Central memory CD8-positive, alpha-beta T cell (primary cell): ENCODE results near the gene PDGFRB.

Experiments used
- ATAC-seq: fragments of 150-1000 bp; cut with Tn5 transposase; replicated peaks from 2 replicates; pipeline ENCODE4 v1.10.0; 2022; ENCODE audit warnings: mild to moderate bottlenecking, moderate FRiP score, moderate number of reproducible peaks; ENCODE audit not compliant: poor library complexity, severe bottlenecking; ENCODE audit errors: extremely low read depth
- DNase-seq, 2 donors: peaks; one replicate each; pipeline ENCODE4 v3.0.0; 2021; ENCODE audit warnings: low spot score in 2 of 2
- H3K27ac Mint-ChIP-seq: one replicate; pipeline ENCODE4 v1.8.0; 2022; ENCODE audit warnings: low read depth, mild to moderate bottlenecking, moderate library complexity, mixed read lengths
- H3K27me3 Mint-ChIP-seq: one replicate; pipeline ENCODE4 v1.8.0; 2022; ENCODE audit warnings: mixed read lengths
- H3K36me3 Mint-ChIP-seq: one replicate; pipeline ENCODE4 v1.8.0; 2022; ENCODE audit warnings: mild to moderate bottlenecking, moderate library complexity, mixed read lengths; ENCODE audit not compliant: insufficient read depth
- H3K4me1 Mint-ChIP-seq: one replicate; pipeline ENCODE4 v1.8.0; 2022; ENCODE audit warnings: mixed read lengths
- H3K4me3 Mint-ChIP-seq: one replicate; pipeline ENCODE4 v1.8.0; 2022; ENCODE audit warnings: mild to moderate bottlenecking, moderate library complexity, mixed read lengths
- H3K9me3 Mint-ChIP-seq: one replicate; pipeline ENCODE4 v1.8.0; 2022; ENCODE audit warnings: mixed read lengths

The PDGFRB gene

GRCh38 chr5:150136305-150137167 lies 19.1 kb downstream of the PDGFRB start:
- H3K27ac Mint-ChIP-seq: no peak overlapping the region
- no peaks in the 10 kb centered on the region for H3K4me1 Mint-ChIP-seq
- DNase-seq (no peak), ATAC-seq (no peak)
- H3K4me3 Mint-ChIP-seq: no peak overlapping the region
- H3K9me3 Mint-ChIP-seq: no peaks in the 10 kb centered on the region
- H3K36me3 Mint-ChIP-seq: no peaks in the 10 kb centered on the region
- H3K27me3 Mint-ChIP-seq: peaks cover 25% of the 10 kb centered on the region

- H3K36me3 Mint-ChIP-seq: no peaks in the 10 kb centered on the region
- ATAC-seq (no peak), DNase-seq (no peak)
- no peak overlapping the region for H3K4me3 Mint-ChIP-seq
- peaks cover 25% of the 10 kb centered on the region for H3K27me3 Mint-ChIP-seq
- H3K9me3 Mint-ChIP-seq: no peaks in the 10 kb centered on the region
- H3K27ac Mint-ChIP-seq: no peak overlapping the region
- peaks cover 7% of the 10 kb centered on the region for H3K4me1 Mint-ChIP-seq
These were observed 19.9 kb downstream of the PDGFRB start for GRCh38 chr5:150135557-150136304.

- H3K4me1 Mint-ChIP-seq: peaks cover 17% of the 10 kb centered on the region
These were observed 21.5 kb downstream of the PDGFRB start for GRCh38 chr5:150134198-150134588.

GRCh38 chr5:150133581-150134197 lies 22.0 kb downstream of the PDGFRB start:
- Mint-ChIP-seq H3K27ac (no peak overlapping the region), H3K4me1 (peaks cover 17% of the 10 kb centered on the region), H3K36me3 (no peaks in the 10 kb centered on the region), H3K4me3 (no peak overlapping the region), H3K9me3 (no peaks in the 10 kb centered on the region), H3K27me3 (peaks cover 25% of the 10 kb centered on the region)
- DNase-seq: no peak
- ATAC-seq: no peak

More at GRCh38 chr5:150134198-150134588, 21.5 kb downstream of the PDGFRB start:
- ATAC-seq: no peak
- Mint-ChIP-seq H3K9me3 (no peaks in the 10 kb centered on the region), H3K27ac (no peak overlapping the region), H3K4me3 (no peak overlapping the region), H3K36me3 (no peaks in the 10 kb centered on the region), H3K27me3 (peaks cover 25% of the 10 kb centered on the region)
- DNase-seq: no peak

DNA sequence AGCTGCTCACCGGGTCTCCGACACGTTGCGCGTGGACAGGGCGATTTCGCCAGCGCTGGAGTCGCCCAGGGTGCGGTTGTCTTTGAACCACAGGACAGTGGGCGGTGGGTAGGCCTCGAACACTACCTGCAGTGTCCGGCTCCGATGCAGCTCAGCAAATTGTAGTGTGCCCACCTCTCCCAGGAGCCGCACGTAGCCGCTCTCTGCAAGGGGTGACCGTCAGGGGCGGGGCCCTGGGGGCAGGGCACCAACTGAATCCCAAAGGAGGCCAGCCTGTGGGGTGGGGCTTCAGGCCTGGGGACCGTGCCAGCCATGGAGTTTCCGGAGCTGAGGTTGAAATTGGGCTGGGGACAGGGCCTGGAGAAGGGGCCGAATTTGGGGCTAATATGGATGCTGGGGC lies 22.9 kb downstream of the PDGFRB start:
- no peak for ATAC-seq
- no peak for DNase-seq
- Mint-ChIP-seq H3K4me3 (no peak overlapping the region), H3K36me3 (no peaks in the 10 kb centered on the region), H3K4me1 (peaks cover 17% of the 10 kb centered on the region), H3K27me3 (peaks cover 25% of the 10 kb centered on the region), H3K27ac (no peak overlapping the region), H3K9me3 (no peaks in the 10 kb centered on the region)

DNA sequence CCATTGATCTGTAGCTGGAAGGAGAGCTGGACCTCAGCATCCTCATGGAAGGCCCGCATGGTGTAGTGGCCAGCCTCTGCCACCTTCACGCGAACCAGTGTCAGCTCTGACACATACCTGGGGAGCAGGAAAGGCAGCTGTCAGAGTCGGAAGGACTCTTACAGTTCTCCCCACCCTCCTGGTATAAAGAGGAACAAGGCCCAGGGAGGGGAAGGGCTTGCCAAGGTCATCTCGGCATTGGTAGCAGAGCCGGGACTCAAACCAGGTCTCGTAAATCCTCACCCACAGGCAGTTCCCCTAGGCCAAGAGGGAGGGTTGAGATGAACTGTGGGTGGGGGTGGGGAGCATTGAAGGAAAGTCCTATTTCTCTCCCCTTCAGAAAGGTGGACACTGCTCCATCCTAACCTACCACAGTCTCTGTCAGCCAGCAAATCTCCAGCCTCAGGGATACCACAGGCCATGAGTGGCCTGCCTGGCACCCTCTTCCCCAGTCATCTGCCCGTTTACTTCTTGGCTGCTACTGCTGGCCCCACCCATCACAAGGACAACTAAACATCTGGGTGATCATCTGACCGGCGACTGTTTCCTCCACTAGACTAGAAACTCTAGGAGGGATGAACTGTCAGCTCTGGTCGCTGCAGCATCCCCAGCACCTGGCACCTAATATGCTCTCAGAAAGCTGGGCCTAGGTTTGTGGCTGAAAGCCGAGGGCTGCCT lies 23.5 kb downstream of the PDGFRB start:
- Mint-ChIP-seq H3K36me3 (peaks cover under 1% of the 10 kb centered on the region), H3K4me3 (no peak overlapping the region), H3K4me1 (peaks cover 17% of the 10 kb centered on the region), H3K27ac (no peak overlapping the region), H3K27me3 (peaks cover 25% of the 10 kb centered on the region), H3K9me3 (no peaks in the 10 kb centered on the region)
- DNase-seq: no peak
- ATAC-seq: peak; percentile 35

- no peak overlapping the region for H3K4me3 Mint-ChIP-seq
- peaks cover 25% of the 10 kb centered on the region for H3K27me3 Mint-ChIP-seq
These were observed 24.2 kb downstream of the PDGFRB start for GRCh38 chr5:150131461-150131860.

GRCh38 chr5:150130493-150130922 lies 25.1 kb downstream of the PDGFRB start:
- peaks cover 2% of the 10 kb centered on the region for H3K36me3 Mint-ChIP-seq
- H3K27me3 Mint-ChIP-seq: peaks cover 23% of the 10 kb centered on the region
- no peak overlapping the region for H3K4me3 Mint-ChIP-seq
- ATAC-seq (peak; percentile 29), DNase-seq (no peak)
- no peaks in the 10 kb centered on the region for H3K9me3 Mint-ChIP-seq
- H3K4me1 Mint-ChIP-seq: peaks cover 17% of the 10 kb centered on the region
- no peak overlapping the region for H3K27ac Mint-ChIP-seq

More at GRCh38 chr5:150131461-150131860, 24.2 kb downstream of the PDGFRB start:
- Mint-ChIP-seq H3K4me1 (peaks cover 17% of the 10 kb centered on the region), H3K9me3 (no peaks in the 10 kb centered on the region), H3K36me3 (peaks cover 2% of the 10 kb centered on the region), H3K27ac (no peak overlapping the region)
- no peak for DNase-seq
- ATAC-seq: no peak

DNA sequence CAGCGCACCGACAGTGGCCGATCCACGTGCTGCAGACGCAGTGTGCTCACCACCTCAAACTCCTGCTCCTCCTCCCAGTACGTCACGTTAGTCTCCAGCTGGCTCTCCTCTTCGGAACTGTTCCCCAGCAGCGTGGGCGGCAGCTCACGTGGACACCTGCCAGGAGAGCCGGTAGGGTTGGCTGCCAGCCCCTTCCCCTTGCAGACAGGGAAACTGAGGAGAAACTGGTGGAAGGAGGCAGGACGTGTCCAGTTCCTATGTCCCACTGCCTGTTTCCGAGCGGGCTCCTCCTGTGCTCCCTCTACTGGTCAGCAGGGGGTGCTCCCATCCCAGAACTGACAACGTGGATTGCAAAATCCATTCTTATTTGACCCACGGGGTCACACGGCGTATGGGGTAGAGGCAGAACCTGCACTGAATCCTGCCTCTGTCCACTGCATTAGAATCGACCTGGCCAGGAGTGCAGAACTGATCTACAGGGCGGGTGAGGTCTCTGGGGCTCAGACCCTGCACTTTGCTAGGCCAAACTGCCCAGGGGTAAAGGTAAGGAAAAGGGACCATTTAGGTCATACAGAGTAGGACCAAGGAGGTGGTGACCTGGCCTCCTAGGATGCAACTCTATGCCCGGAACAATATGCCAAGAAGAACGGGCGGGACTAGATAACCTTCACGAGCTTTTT lies 25.7 kb downstream of the PDGFRB start:
- Mint-ChIP-seq H3K4me1 (peaks cover 17% of the 10 kb centered on the region), H3K27me3 (peaks cover 18% of the 10 kb centered on the region), H3K27ac (no peak overlapping the region), H3K36me3 (peaks cover 2% of the 10 kb centered on the region), H3K9me3 (no peaks in the 10 kb centered on the region), H3K4me3 (no peak overlapping the region)
- DNase-seq (peak in 1 of 2 donors; percentile 22), ATAC-seq (peak; percentile 31)

GRCh38 chr5:150129454-150129812 lies 26.2 kb downstream of the PDGFRB start:
- ATAC-seq (no peak), DNase-seq (no peak)
- Mint-ChIP-seq H3K4me1 (peaks cover 17% of the 10 kb centered on the region), H3K27ac (no peak overlapping the region), H3K27me3 (peaks cover 12% of the 10 kb centered on the region), H3K36me3 (peaks cover 2% of the 10 kb centered on the region), H3K9me3 (no peaks in the 10 kb centered on the region), H3K4me3 (no peak overlapping the region)

DNA sequence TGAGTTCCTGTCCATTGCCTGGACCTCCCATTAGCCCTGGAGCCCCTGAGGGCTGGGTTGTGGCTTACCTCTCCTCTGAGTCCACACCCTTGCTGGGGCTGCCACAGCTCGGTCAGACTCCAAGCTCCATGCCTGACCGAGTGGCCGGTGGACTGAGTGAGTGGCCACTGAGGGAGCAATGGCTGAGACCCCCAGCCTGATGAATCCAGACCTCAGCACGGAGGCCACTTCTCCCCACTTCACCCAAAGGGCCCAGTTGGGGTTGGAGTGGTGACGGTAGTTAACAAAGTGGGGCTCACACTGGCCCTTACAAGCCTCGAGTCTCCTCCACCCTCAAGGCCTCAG lies 28.8 kb downstream of the PDGFRB start:
- no peak for DNase-seq
- Mint-ChIP-seq H3K27me3 (no peaks in the 10 kb centered on the region), H3K36me3 (peaks cover 2% of the 10 kb centered on the region), H3K4me3 (no peak overlapping the region), H3K9me3 (no peaks in the 10 kb centered on the region), H3K27ac (no peak overlapping the region), H3K4me1 (peaks cover 21% of the 10 kb centered on the region)
- ATAC-seq: no peak
